OCI-M2 (cell line): ENCODE data around the gene LCE3C.
"Not testable (repeated sequence)": the region's sequence is repeated elsewhere in the genome, so short reads cannot be mapped to it uniquely, and the experiment has no call there.

Source experiments
- DNase-seq: peaks from one replicate; lab custom pipeline; 2025; ENCODE audit not compliant: unreplicated experiment; lab: John Stamatoyannopoulos, UW

Gene LCE3C, protein sequence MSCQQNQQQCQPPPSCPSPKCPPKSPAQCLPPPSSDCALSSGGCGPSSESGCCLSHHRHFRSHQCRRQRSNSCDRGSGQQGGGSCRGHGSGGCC

DNA sequence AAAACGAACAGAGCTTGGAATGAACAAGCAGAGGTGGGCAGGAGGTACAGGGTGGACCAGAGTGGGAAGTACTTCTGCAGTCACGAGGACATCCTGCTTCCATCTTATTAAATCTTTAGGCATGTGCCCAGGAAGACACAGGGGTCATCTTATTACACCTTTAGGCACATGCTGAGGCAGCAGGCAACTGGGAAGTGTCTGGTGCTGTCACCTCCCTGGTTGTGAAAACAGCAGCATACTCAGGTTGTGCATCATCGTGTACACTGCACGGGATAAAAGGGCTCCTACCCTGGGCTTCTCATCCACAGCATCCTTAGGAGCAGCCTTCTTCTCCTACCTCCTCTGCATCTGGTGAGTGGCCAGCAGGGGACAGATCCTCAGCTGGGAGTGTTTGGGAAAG, at the start of gene LCE3C:
Gene LCE3C, plus strand, starts transcription at position 301 of the 400 bp plus-strand sequence. CDS start 498 bp downstream, outside the sequence.
- no peak for DNase-seq

DNA sequence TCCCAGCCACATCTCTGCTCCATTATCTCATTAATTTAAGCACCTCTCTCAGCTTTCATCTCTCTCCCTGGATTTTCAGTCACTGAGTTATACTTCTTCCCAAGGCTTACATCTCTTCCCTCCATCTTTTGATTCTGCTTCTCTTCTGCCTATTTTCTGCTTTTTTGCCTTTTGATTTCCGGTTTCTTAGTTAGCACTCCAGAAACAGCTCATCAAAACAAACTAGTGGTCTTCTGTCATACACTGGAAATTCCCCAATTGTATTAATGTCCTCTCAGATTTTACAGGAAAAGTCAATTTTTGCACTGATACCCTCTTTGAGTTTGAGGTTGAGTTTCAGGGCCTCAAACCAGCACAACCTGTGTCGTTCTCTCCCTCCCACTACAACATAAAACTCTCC, 34.9 kb upstream of the LCE3C start:
- no peak for DNase-seq

GRCh38 chr1:152565535-152566215, 34.4 kb upstream of the LCE3C start:
- no peak for DNase-seq

GRCh38 chr1:152566681-152567080, 33.4 kb upstream of the LCE3C start, which contains the start of gene LCE3E:
LCE3E (minus strand) TSS chr1:152566780; CDS start chr1:152566208, 572 bp downstream.
- DNase-seq, result no peak

GRCh38 chr1:152577168-152577567, 22.9 kb upstream of the LCE3C start:
- no peak for DNase-seq

DNA sequence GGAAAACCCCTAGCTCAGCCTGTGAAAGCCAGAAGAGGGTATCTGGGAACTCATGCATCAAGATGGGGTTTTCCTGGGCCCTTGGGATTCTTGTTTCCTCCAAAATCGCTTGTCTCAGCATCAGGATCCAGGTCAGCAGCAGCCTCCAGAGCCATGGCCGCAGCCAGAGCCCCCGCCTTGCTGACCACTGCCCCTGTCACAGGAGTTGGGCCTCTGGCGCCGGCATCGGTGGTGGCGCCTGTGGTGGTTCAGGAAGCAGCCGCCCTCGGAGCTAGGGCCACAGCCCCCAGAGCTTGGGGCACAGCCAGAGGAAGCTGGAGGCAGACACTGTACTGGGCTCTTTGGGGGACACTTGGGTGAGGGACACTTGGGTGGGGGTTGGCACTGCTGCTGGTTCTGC, 20.5 kb upstream of the LCE3C start:
- DNase-seq, result not testable (repeated sequence)

DNA sequence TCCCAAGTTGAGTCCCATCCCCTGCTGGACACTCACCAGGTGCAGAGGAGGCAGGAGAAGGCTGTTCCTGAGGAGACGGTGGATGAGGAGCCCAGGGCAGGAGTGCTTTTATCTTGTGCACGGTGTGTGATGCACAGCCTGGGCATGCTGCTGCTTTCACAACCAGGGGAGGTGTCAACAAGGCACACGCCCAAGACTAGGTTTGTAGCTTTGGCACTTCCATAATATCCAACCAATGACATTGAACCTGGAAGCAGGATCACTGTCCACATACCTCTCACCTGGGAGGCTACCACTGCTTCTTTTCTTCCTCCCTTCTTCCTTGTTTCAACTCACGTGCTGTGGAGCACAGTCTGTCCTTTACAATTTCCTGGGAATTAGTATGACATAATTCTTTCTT, 19.6 kb upstream of the LCE3C start, which contains the start of gene LCE3D:
Gene LCE3D, minus strand, starts transcription at position 84 of the 400 bp plus-strand sequence. CDS start 580 bp downstream, outside the sequence.
- no peak for DNase-seq

GRCh38 chr1:152582647-152583046, 17.4 kb upstream of the LCE3C start:
- no peak for DNase-seq

DNA sequence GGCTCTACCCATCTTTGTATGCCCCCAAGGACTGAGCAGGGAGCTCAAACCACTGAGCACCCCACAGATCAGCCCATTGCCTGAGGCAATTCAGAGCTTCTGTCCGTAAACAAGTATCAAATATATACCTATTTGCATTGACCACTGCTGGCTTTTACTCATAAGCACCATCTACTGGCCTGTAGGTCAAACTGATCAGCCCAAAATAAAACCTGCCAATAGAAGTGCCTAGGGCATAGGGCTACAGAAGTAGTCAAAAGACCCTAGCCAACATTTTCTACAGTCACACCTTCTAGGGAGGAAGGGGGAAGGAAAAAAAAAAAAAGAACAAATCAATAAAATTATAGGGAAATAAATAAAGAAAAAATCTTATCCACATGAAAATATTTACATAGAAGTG, 14.4 kb upstream of the LCE3C start:
- no peak for DNase-seq

DNA sequence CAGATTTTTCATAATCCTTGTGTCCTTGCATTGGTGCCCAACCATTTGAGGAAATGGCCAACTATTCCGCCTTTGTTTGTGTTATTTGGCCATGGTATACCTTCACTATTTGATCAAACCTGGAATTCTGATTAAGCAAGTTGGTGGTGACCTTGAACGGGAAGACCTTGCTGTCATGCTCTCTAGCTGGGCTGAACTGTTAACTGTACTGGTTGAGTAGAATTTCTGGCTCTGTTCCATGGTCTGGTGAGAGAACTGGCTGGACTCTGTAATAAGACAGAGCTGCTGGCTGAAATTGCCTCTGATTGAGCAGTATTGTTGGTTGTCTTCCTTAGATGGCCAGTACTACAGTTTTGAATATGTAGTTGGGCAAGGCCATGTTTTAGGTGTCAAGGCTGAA, 3.0 kb upstream of the LCE3C start:
- no peak for DNase-seq

DNA sequence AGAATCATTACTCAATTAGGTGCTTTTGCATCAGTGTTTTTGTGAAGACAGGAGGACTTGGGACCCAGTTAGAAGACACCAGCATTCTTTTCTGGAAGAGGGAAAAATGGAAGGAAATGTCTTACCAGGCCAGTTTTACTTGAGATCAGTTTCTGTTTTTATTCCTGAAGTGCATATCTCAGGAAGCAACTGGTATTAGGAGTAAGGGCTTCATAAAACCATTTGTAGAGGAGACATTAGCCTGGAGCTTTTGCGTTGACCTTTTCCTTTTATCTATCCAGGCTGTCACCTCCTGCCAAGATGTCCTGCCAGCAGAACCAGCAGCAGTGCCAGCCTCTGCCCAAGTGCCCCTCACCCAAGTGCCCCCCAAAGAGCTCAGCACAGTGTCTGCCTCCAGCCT, 13.5 kb downstream of the LCE3C start, which contains the start of gene LCE3B:
Gene LCE3B, plus strand, starts transcription at position 301 of the 400 bp plus-strand sequence. Its CDS starts 0 bp downstream, at position 301.
- DNase-seq, result no peak

GRCh38 chr1:152621993-152622392, 22.0 kb downstream of the LCE3C start:
- no peak for DNase-seq

GRCh38 chr1:152622803-152623202, 22.8 kb downstream of the LCE3C start, which contains the start of gene LCE3A:
LCE3A (minus strand) TSS chr1:152623103; CDS start chr1:152623103, 0 bp downstream.
- no peak for DNase-seq

DNA sequence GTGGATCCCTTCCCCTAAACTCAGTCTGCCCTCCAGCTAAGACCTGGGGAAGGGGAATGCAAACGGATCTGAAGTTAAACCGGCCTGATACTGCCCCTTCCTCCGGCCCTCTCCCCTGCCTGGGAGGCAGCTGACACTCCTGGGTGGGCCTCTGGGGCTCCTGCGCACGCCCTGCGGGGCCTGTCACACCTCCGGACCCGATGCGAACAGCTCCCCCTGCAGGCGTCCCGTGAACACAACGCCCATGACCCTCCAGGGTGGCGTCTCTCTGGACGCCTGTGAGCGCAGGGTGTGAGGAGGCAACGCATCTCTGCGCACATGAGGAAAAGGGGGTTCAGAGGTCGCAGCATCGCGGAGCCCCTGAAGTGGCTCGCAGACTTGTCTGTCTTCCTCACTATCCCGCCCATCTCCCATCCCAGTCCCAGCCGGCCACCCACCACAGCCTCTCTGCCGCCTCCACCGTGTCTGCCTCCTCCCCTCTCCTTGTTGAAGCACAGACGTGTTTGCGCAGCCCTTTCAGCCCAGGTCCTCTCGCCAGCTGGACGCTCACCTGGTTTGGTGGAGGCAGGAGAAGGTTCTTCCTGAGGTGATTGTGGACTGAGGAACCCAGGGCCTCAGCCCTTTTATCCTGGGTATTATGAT, 23.3 kb downstream of the LCE3C start:
- no peak for DNase-seq

GRCh38 chr1:152626744-152627143, 26.7 kb downstream of the LCE3C start:
- DNase-seq, result no peak

GRCh38 chr1:152630596-152630995, 30.6 kb downstream of the LCE3C start:
- no peak for DNase-seq

DNA sequence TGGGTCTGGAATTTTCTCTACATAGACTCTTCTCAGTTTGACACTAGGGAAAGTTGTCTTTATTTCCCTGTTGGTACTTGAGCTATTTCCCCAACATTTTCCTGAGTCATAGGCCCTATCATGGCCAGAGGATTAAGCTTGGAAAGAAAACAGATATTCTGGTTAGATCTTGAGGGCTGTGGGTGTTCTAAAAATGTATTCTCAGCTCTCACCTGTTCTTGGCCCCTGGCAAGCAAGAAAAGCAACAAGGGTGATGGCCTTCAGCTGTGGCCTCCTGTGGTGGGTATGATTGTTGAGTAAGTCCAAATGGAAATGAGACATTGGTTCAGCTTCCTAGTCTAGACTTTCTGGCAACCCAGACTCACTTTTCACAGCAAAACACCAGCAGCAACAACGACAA, 40.3 kb downstream of the LCE3C start:
- DNase-seq, result no peak

GRCh38 chr1:152643945-152644344, 43.9 kb downstream of the LCE3C start:
- no peak for DNase-seq

DNA sequence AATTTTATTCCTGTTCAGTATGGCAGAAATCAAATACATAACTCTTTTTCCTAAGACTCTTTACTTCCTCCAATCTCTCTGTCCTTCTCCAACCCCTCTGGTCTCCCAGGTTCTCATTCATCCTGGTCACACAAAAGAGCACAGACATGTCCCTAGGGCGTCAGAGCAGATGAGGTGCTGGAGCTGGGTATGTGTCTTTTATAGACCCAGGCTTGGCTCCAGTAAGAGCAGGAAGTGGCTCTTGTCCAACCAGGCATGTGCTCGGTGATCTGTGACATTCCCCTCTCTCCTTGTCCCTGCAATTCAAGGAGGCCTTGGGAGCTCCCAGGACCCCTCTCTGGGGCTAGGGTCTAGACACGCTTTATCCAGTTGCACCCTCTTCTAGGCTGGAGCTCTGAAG, 45.1 kb downstream of the LCE3C start:
- no peak for DNase-seq

- no peak for DNase-seq
Observed at GRCh38 chr1:152646656-152647055, 46.6 kb downstream of the LCE3C start.
